Measurements from ENCODE around the gene GRM8.

Gene GRM8

DNA sequence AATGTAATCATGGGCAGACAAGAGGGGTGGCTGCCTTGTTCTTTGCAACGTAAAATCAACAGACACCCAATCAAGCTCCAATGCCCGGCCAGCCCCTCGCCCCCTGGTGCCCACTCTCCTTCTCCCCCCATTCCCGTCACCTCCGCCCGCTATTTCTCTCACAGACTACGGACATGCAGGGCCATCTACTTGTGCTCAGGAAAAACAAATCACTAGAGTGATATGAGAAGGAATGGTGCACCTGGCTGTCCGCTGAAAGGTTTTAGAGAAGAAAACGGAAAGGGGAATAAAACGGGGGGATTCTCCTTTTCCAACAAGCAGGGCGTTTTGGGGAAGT is 396 bp downstream of the GRM8 start:
- H3K27ac ChIP-seq (ENCODE audit: low read length), result no peak overlapping the region
- peaks cover 7% of the 10 kb centered on the region for H3F3A ChIP-seq (ENCODE audit: insufficient read depth, low read length)
- TF ChIP-seq EZH2phosphoT487 (IDR thresholded peaks at IDR 0.05; ENCODE audit: low read length), result no peak
- TF ChIP-seq, protein P1, sequence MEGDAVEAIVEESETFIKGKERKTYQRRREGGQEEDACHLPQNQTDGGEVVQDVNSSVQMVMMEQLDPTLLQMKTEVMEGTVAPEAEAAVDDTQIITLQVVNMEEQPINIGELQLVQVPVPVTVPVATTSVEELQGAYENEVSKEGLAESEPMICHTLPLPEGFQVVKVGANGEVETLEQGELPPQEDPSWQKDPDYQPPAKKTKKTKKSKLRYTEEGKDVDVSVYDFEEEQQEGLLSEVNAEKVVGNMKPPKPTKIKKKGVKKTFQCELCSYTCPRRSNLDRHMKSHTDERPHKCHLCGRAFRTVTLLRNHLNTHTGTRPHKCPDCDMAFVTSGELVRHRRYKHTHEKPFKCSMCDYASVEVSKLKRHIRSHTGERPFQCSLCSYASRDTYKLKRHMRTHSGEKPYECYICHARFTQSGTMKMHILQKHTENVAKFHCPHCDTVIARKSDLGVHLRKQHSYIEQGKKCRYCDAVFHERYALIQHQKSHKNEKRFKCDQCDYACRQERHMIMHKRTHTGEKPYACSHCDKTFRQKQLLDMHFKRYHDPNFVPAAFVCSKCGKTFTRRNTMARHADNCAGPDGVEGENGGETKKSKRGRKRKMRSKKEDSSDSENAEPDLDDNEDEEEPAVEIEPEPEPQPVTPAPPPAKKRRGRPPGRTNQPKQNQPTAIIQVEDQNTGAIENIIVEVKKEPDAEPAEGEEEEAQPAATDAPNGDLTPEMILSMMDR (IDR thresholded peaks at IDR 0.05; ENCODE audit: low read length), result no peak
- TF ChIP-seq EZH2 (optimal IDR thresholded peaks at IDR 0.05; ENCODE audit: low read depth, low read length), result no peak
- peak overlapping the region; percentile 99 for H2AFZ ChIP-seq (ENCODE audit: low read length)
- no peak for DNase-seq
- peaks cover 33% of the 10 kb centered on the region for H3K27me3 ChIP-seq (replicated peaks; ENCODE audit: insufficient read depth, low read length)
- H3K9ac ChIP-seq (ENCODE audit: low read length), result no peak overlapping the region; the same call in 1 of the 2 replicates
- no peaks in the 10 kb centered on the region for H3K9me2 ChIP-seq (replicated peaks; ENCODE audit: insufficient read depth, low read length)
- H3K79me2 ChIP-seq (ENCODE audit: low read length), result no peaks in the 10 kb centered on the region
- H4K20me1 ChIP-seq (ENCODE audit: insufficient read depth, low read length), result no peaks in the 10 kb centered on the region
- H3K36me3 ChIP-seq (replicated peaks; ENCODE audit: insufficient read depth, low read length), result no peaks in the 10 kb centered on the region
- H3K9me3 ChIP-seq (replicated peaks; ENCODE audit: insufficient read depth, low read length), result no peaks in the 10 kb centered on the region
- H3K4me1 ChIP-seq (ENCODE audit: low read length), result peaks cover 4% of the 10 kb centered on the region; the same call in 1 of the 2 replicates
- H3K4me3 ChIP-seq (ENCODE audit: low read length), result peak overlapping the region; percentile 88
- H3K4me2 ChIP-seq (ENCODE audit: low read depth, low read length), result peak overlapping the region; percentile 91

DNA sequence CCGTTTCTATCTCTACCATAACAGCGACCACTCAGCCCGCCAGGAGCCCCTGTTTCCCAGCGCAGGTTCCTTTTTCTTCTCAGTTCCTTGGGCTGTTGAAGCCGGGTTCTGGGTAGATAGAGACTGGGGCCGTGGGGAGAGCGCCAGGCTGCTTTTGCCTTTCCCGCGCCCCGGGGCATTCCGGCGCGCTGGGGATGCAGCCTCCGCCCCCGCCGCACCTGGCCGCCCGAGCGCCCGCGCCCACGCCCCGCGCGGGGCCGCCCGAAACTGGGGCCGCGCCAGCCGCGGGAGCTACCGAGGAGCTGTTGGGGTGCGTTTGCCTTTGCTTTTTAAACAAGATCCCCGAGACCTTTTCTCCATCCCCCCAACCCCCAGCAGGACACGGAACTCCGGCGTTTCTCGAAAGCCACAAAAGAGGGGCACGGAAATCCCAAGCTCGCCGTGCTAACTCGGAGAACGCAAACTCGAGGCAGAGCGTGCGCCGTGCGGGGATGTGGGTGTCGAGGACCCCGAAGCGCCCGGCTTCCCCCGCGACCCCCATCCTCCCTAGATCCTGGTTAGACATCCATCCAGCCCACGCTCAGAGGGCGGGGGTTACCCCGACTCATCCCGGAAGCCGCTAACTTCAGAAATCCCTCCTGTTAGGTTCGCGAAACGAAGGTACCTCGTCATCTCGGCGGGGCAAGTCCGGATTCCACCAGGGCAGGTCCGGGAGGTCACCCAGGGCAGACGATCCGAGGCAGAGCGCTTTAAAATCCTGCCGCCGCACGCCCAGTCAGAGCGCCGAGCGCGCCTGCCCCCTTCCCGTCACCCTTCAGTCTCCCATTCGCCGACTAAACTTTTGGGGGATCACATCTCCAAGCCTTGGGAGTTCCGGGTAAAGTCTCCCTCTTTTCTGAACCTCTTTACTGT is 1.0 kb downstream of the GRM8 start:
- H3K79me2 ChIP-seq (ENCODE audit: low read length), result no peaks in the 10 kb centered on the region
- H3K9me3 ChIP-seq (replicated peaks; ENCODE audit: insufficient read depth, low read length), result no peaks in the 10 kb centered on the region
- no peaks in the 10 kb centered on the region for H3K36me3 ChIP-seq (replicated peaks; ENCODE audit: insufficient read depth, low read length)
- peaks cover 4% of the 10 kb centered on the region; the same call in 1 of the 2 replicates for H3K4me1 ChIP-seq (ENCODE audit: low read length)
- H4K20me1 ChIP-seq (ENCODE audit: insufficient read depth, low read length), result no peaks in the 10 kb centered on the region
- H3K9me2 ChIP-seq (replicated peaks; ENCODE audit: insufficient read depth, low read length), result no peaks in the 10 kb centered on the region
- H3K27me3 ChIP-seq (replicated peaks; ENCODE audit: insufficient read depth, low read length), result peaks cover 33% of the 10 kb centered on the region
- peak; percentile 61 for DNase-seq
- peak overlapping the region; percentile 99 for H2AFZ ChIP-seq (ENCODE audit: low read length)
- peak overlapping the region; percentile 88 for H3K4me3 ChIP-seq (ENCODE audit: low read length)
- no peak overlapping the region; the same call in 1 of the 2 replicates for H3K9ac ChIP-seq (ENCODE audit: low read length)
- TF ChIP-seq EZH2 (optimal IDR thresholded peaks at IDR 0.05; ENCODE audit: low read depth, low read length), result no peak
- TF ChIP-seq, protein P1 (IDR thresholded peaks at IDR 0.05; ENCODE audit: low read length), result no peak
- no peak for TF ChIP-seq EZH2phosphoT487 (IDR thresholded peaks at IDR 0.05; ENCODE audit: low read length)
- peak overlapping the region; percentile 91 for H3K4me2 ChIP-seq (ENCODE audit: low read depth, low read length)
- H3K27ac ChIP-seq (ENCODE audit: low read length), result no peak overlapping the region
- peaks cover 7% of the 10 kb centered on the region for H3F3A ChIP-seq (ENCODE audit: insufficient read depth, low read length)

DNA sequence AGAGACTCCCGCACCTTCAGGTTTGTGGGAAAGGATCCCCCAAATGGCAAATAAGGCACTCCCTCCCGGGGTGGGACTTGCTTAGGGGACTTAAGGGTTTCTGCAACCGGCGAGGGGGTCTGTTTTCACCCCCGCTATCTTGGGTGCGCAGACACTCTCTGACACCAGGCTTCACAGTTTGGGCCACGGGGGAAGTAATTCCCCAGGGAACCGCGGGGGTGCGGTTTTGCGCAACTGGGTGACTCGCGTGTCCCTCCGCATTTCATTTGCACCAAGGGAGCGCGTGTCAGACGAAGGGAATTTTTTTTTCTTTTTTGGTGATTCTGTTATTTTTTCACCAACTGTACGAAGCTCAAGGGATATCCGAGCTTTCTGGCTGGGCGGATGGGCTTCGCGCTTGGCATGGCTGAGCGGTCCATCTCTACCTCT is 1.7 kb downstream of the GRM8 start:
- Histone ChIP-seq H4K20me1 (ENCODE audit: insufficient read depth, low read length) (no peaks in the 10 kb centered on the region), H3K4me2 (ENCODE audit: low read depth, low read length) (peak overlapping the region; percentile 91), H3K27me3 (replicated peaks; ENCODE audit: insufficient read depth, low read length) (peaks cover 33% of the 10 kb centered on the region), H3K79me2 (ENCODE audit: low read length) (no peaks in the 10 kb centered on the region), H3K9me2 (replicated peaks; ENCODE audit: insufficient read depth, low read length) (no peaks in the 10 kb centered on the region), H3K4me1 (ENCODE audit: low read length) (peaks cover 4% of the 10 kb centered on the region; the same call in 1 of the 2 replicates), H3K9me3 (replicated peaks; ENCODE audit: insufficient read depth, low read length) (no peaks in the 10 kb centered on the region), H3F3A (ENCODE audit: insufficient read depth, low read length) (peaks cover 7% of the 10 kb centered on the region), H3K36me3 (replicated peaks; ENCODE audit: insufficient read depth, low read length) (no peaks in the 10 kb centered on the region), H3K9ac (ENCODE audit: low read length) (no peak overlapping the region), H3K4me3 (ENCODE audit: low read length) (peak overlapping the region; percentile 19; the same call in 1 of the 2 replicates), H2AFZ (ENCODE audit: low read length) (no peak overlapping the region), H3K27ac (ENCODE audit: low read length) (no peak overlapping the region)
- no peak for DNase-seq
- TF ChIP-seq EZH2 (optimal IDR thresholded peaks at IDR 0.05; ENCODE audit: low read depth, low read length), result no peak
- TF ChIP-seq, protein P1 (IDR thresholded peaks at IDR 0.05; ENCODE audit: low read length), result no peak
- TF ChIP-seq EZH2phosphoT487 (IDR thresholded peaks at IDR 0.05; ENCODE audit: low read length), result no peak
